Stimulated activated CD8-positive, alpha-beta memory T cell treated with anti-CD3 and anti-CD28 coated beads, Interleukin-7, amount 100 ng/mL, for 48 hours (primary cell): ENCODE results near the gene SUSD6.
A peak's percentile ranks its signal among the peaks of the same experiment; 100 is the strongest.

Experiments used
- DNase-seq, 2 donors: peaks; one replicate each; pipeline ENCODE4 v3.0.0-alpha.2; 2020; ENCODE audit warnings: low read depth in 1 of 2; ENCODE audit errors: extremely low read depth in 1 of 2

SUSD6 gene

GRCh38 chr14:69671365-69672030 lies 60.1 kb downstream of the SUSD6 start:
- DNase-seq, result no peak

- no peak for DNase-seq
Observed at GRCh38 chr14:69672356-69672755, 61.0 kb downstream of the SUSD6 start.

- no peak for DNase-seq
Observed at GRCh38 chr14:69673104-69673503, 61.7 kb downstream of the SUSD6 start.

- no peak for DNase-seq
Observed at GRCh38 chr14:69673578-69674305, 62.3 kb downstream of the SUSD6 start.

GRCh38 chr14:69674546-69675244 lies 63.3 kb downstream of the SUSD6 start:
- no peak for DNase-seq

- no peak for DNase-seq
Observed at GRCh38 chr14:69675245-69675583, 63.8 kb downstream of the SUSD6 start.

GRCh38 chr14:69675877-69676416 lies 64.6 kb downstream of the SUSD6 start:
- no peak for DNase-seq

GRCh38 chr14:69676723-69677122 lies 65.3 kb downstream of the SUSD6 start:
- no peak for DNase-seq

- DNase-seq, result no peak
Observed at GRCh38 chr14:69680297-69680696, 68.9 kb downstream of the SUSD6 start.

- no peak for DNase-seq
Observed at GRCh38 chr14:69682136-69682535, 70.7 kb downstream of the SUSD6 start.

GRCh38 chr14:69682621-69683263 lies 71.3 kb downstream of the SUSD6 start:
- DNase-seq, result no peak

GRCh38 chr14:69683971-69684370 lies 72.6 kb downstream of the SUSD6 start:
- DNase-seq, result no peak

GRCh38 chr14:69684461-69685217 lies 73.2 kb downstream of the SUSD6 start:
- DNase-seq, result no peak

GRCh38 chr14:69685218-69685616 lies 73.8 kb downstream of the SUSD6 start:
- DNase-seq, result peak; percentile 39 to 69

GRCh38 chr14:69685716-69686115 lies 74.3 kb downstream of the SUSD6 start:
- no peak for DNase-seq

- DNase-seq, result no peak
Observed at GRCh38 chr14:69687606-69688298, 76.4 kb downstream of the SUSD6 start.

- no peak for DNase-seq
Observed at GRCh38 chr14:69688299-69688649, 76.9 kb downstream of the SUSD6 start.

- no peak for DNase-seq
Observed at GRCh38 chr14:69690042-69690441, 78.6 kb downstream of the SUSD6 start.

- DNase-seq, result no peak
Observed at GRCh38 chr14:69692594-69692993, 81.2 kb downstream of the SUSD6 start.

GRCh38 chr14:69693145-69693544 lies 81.7 kb downstream of the SUSD6 start:
- DNase-seq, result no peak
